Femur (tissue), 1 donor: ENCODE measurements around the gene PCSK4.
"Not testable (repeated sequence)": the region's sequence is repeated elsewhere in the genome, so short reads cannot be mapped to it uniquely, and the experiment has no call there.

Experiments
- DNase-seq: peaks from one replicate; pipeline ENCODE4 v3.0.0-alpha.2; 2017

PCSK4 gene

DNA sequence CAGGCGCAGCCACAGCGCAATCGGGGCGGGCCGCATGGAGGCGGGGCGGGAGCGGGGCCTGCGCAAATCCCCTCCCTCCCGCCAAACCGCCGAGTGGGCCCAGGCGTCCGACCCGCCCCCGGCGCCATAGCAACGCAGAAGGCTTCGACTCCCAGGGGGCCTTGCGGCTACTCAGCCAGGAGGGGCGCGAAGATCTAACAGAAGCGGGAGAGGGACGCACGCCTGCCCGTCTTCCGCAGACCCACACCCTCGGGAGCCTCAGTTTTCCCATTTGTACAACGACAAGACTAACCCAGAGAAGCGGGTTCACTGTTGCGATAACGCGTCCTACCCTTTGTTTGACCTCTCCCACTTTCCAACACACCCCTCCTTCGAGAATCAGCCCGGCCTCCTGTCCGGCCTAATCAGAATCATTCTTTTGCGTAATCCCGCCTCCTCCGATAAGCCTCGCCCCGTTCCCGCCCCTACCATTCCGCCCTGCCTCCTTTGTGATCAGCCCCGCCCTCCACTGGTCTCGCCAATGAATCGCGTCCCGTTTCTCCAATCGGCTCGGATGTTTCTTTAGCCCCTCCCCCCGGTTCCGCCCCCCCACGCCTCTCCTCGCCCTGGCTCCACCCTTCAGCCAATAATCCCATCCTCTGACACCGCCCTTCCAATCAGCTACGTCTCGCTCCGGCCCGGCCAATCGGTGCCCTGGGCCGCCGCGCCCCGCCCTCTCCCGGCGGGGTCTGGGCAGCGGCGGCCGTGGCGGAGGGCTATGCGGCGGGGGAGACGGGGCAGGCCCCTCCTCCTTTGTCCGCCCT is at the start of gene PCSK4:
PCSK4 (minus strand) TSS at position 40 of the 803 bp plus-strand sequence; CDS start at position 36, 4 bp downstream.
- DNase-seq = peak; percentile 100

DNA sequence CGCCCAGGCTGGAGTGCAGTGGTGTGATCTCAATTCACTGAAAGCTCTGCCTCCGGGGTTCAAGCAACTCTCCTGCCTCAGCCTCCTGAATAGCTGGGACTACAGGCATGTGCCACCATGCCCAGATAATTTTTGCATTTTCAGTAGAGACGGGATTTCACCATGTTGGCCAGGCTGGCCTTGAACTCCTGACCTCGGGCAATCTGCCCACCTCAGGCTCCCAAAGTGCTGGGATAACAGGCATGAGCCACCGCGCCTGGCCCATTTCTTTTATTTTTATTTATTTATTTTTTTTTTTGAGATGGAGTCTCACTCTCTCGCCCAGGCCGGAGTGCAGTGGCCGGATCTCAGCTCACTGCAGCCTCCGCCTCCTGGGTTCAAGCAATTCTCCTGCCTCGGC is 49.6 kb upstream of the PCSK4 start:
- not testable (repeated sequence) for DNase-seq

- DNase-seq = no peak
These were observed 48.8 kb upstream of the PCSK4 start for GRCh38 chr19:1538978-1539377.

DNA sequence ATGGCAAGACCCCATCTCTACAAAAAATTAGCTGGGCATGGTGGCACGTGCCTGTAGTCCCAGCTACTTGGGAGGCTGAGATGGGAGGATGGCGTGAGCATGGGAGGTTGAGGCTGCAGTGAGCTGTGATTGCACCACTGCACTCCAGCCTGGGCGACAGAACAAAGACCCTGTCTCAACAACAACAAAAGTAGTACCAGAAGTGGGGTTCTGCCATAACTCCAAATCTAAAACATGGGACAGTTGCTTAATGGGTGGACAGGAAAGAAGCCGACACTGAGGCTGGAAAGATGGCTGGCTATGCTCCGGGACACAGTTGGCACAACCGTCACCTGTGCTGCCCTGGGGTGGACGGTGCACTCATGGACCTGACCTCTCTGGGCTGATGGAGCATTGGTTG is 45.5 kb upstream of the PCSK4 start:
- not testable (repeated sequence) for DNase-seq

GRCh38 chr19:1534972-1535371 is 44.8 kb upstream of the PCSK4 start:
- DNase-seq = no peak

GRCh38 chr19:1533510-1534150 is 43.5 kb upstream of the PCSK4 start:
- DNase-seq = no peak

- DNase-seq = no peak
These were observed 41.9 kb upstream of the PCSK4 start for GRCh38 chr19:1532003-1532402.

- DNase-seq = no peak
These were observed 41.4 kb upstream of the PCSK4 start for GRCh38 chr19:1531587-1531986.

DNA sequence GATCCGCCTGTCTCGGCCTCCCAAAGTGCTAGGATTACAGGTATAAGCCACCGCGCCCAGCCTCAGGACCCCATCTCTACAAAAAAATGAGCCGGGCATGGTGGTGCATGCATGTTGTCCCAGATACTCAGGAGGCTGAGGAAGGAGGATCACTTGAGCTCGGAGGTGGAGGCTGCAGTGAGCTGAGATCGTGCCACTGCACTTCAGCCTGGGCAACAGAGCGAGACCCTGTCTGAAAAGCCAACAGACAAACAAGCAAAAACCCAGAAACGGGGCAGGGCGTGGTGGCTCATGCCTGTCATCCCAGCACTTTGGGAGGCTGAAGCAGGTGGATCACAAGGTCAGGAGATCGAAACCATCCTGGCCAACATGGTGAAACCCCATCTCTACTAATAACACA is 40.7 kb upstream of the PCSK4 start:
- DNase-seq = not testable (repeated sequence)

GRCh38 chr19:1529430-1529816 is 39.3 kb upstream of the PCSK4 start:
- DNase-seq = no peak

DNA sequence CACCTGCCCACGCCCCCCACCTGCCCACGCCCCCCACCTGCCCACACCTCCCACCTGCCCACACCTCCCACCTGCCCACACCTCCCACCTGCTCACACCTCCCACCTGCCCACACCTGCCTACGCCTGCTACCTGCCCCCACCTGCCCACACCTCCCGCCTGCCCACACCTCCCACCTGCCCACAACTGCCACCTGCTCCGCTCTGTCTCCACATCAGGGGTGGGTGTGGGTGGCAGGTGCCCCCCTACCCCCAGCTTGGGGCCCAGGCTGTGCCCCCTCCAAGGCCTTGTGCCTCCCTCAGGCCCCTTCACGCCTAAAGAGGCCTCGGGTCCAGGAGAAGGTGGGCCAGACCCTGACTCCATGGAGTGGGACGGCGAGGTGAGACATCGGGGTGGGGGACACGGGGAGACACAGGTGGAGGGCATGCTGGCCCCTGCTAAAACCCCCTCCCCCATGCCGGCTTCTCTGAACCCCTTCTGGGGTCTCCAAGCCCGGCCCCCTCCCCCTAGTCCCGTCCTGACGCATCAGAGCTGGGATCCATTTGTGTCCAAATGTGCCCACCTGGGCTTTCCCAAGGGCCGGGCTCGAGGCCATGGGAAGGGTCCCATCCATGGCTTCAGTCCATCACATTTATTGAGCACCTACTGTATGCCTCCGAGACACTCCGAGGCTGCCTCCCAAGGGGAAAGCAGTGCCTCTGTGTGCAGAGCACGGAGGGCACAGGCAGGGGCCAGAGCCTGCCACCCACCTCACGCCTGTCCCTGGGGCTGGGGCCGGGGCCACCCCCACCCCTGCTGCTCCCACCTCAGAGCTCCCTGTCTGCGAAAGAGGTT is 38.7 kb upstream of the PCSK4 start:
- no peak for DNase-seq

GRCh38 chr19:1527650-1528309 is 37.6 kb upstream of the PCSK4 start:
- DNase-seq = no peak

GRCh38 chr19:1526979-1527649 is 37.0 kb upstream of the PCSK4 start:
- DNase-seq = no peak

- DNase-seq = no peak
These were observed 36.1 kb upstream of the PCSK4 start for GRCh38 chr19:1526066-1526778.

GRCh38 chr19:1525343-1525742 is 35.2 kb upstream of the PCSK4 start:
- DNase-seq = no peak

- DNase-seq = no peak
These were observed 34.8 kb upstream of the PCSK4 start for GRCh38 chr19:1524972-1525325.

GRCh38 chr19:1524287-1524971 is 34.3 kb upstream of the PCSK4 start:
- DNase-seq = no peak

DNA sequence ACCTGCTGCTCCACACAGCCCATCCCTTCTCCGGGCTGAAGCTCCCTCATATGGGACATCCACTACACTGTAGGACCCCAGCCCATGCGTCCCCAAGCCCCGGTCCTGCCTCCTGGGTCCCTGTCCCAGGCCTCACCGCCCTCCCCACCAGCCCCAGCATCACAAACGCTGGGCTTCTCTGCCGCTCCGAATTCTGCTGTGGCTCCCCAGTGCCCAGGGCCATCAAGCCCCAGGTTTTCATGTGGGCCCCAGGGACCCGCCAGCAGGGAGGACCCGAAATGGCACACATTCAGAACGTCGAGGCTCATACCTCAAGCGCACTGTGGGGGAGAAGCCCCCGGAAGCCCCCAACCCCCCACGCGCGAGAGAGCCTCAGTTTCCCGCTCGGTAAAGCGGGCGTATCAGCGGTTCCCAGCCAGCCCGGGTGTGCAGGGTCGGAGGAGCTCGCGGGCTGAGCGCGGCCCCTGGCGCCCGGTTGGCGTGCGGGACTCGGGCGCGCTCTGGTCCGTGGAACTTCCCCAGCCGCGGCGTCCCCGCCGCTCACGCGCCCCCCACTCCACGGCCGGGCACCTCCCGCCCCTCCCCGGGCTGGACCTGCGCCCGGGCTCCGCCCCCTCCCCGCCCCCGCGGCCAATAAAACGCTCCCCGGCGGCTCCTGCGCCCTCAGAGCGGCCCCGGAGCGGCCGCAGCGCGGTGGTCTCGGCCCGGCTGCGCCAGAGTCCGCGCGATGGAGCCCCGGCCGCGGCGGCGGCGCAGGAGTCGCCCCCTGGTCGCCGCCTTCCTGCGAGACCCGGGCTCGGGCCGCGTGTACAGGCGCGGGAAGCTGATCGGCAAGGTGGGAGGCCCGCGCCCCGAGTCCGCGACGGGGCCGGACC is 33.5 kb upstream of the PCSK4 start, which contains the start of gene PLK5:
PLK5 (plus strand) TSS at position 666 of the 875 bp plus-strand sequence. CDS start 2,920 bp downstream, outside the sequence.
- DNase-seq = no peak

DNA sequence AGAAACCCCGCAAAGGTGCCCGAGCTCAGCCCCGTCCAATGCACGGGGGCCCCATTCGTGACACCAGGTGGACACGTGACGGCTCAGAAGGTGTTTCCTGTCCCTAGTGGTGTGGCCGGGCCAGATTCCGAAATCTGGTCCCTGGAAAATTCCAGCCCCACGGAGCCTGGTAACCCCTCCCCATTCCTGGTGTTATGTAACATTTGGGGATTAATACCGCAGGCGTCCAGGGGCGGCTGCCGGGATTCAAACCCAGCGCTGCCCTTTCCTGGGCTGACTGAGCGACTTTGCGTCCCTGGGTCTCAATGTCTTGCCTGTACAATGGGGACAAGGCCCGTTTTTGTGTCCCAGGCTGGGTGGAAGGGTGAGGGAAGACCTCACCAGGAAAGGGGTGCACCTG is 32.7 kb upstream of the PCSK4 start:
- no peak for DNase-seq

GRCh38 chr19:1522061-1522460 is 31.9 kb upstream of the PCSK4 start:
- no peak for DNase-seq
